ENCODE measurements around the gene SRPK2.
"Not testable (repeated sequence)": the region's sequence is repeated elsewhere in the genome, so short reads cannot be mapped to it uniquely, and the experiment has no call there.

The SRPK2 gene

DNA sequence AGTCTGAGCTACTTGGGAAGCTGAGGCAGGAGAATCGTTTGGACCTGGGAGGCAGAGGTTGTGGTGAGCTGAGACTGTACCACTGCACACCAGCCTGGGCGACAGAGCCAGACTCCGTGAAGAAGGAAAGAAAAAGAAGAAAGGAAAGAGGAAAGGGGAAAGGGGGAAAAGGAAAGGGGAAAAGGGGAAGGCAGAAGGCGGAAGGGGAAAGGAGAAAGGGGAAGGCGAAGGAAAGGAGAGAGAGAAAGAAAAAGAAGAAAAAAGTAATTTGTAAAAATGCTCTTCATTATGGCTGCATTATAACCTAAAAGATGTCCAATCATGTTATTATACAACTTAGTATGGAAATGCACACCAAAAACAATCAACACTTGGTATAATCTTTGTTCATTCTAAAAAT lies 110.2 kb downstream of the SRPK2 start:
- in situ Hi-C loops (cut with HindIII; ENCODE audit: low pct_unique_long_range_greater_than_20kb, low sequenced_read_pairs) = no loop called here
- no peak for TF ChIP-seq JUND (IDR thresholded peaks at IDR 0.05; ENCODE audit: low read depth)
- DNase-seq (ENCODE audit: low read depth in 1 of 2, low spot score in 1 of 2) = no peak

DNA sequence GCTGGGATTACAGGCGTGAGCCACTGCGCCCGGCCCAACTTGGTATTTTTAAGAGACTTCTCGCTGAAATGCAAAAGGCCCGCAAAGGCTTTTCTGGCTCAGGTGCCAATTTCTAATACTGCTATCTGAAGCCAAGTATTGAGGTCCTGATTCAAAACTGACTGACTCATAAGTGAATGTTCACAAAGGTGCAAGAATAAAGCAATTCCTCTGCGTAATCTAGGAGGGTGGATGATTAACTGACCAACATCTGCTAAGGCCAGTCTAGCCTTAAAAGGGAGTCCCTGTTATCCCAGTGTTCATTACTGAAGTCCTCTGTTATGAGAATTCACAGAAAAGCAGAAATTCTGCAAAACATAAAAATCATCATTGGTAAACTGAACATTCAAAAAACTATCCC lies 111.4 kb downstream of the SRPK2 start:
- TF ChIP-seq JUND (IDR thresholded peaks at IDR 0.05; ENCODE audit: low read depth) = no peak
- DNase-seq (ENCODE audit: low read depth in 1 of 2, low spot score in 1 of 2) = no peak
- in situ Hi-C loops (cut with HindIII; ENCODE audit: low pct_unique_long_range_greater_than_20kb, low sequenced_read_pairs) = no loop called here

DNA sequence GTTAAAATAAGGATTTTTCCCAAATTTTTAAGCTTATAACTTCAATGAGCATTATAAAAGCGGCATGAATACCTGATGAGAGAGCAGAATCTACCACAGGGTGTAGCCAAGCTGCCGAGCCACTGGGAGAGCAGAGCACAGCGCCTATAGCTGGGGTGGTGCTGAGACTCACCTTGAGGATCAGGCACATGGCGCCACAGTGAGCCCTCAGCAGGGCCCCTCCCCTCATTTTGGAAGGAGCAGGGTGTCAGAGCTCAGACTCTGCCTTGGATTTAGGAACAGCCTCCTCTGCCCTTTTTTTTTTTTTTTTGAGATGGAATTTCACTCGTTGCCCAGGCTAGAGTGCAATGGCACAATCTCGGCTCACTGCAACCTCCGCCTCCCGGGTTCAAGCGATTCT lies 118.6 kb downstream of the SRPK2 start:
- in situ Hi-C loops (cut with HindIII; ENCODE audit: low pct_unique_long_range_greater_than_20kb, low sequenced_read_pairs) = no loop called here
- no peak for TF ChIP-seq JUND (IDR thresholded peaks at IDR 0.05; ENCODE audit: low read depth)
- no peak for DNase-seq (ENCODE audit: low read depth in 1 of 2, low spot score in 1 of 2)

DNA sequence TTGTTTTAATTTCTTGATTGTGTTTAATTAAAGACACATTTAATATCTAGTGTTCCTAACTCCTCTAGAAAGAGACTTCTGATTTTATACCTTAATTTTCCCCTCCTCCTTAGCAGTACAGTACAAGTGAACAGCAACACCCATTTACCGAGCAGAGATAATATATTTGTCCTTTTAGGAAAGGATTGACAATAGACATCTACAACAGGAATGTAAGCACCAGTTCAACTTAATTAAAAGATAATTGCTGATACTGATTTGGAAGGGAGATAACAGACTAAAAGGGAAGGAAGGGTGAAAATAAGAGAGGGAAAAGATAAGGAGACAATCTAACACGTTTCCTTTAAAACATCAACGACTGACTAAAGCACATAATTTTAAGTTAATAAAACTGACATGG lies 119.3 kb downstream of the SRPK2 start:
- no peak for DNase-seq (ENCODE audit: low read depth in 1 of 2, low spot score in 1 of 2)
- TF ChIP-seq JUND (IDR thresholded peaks at IDR 0.05; ENCODE audit: low read depth) = no peak
- in situ Hi-C loops (cut with HindIII; ENCODE audit: low pct_unique_long_range_greater_than_20kb, low sequenced_read_pairs) = no loop called here

DNA sequence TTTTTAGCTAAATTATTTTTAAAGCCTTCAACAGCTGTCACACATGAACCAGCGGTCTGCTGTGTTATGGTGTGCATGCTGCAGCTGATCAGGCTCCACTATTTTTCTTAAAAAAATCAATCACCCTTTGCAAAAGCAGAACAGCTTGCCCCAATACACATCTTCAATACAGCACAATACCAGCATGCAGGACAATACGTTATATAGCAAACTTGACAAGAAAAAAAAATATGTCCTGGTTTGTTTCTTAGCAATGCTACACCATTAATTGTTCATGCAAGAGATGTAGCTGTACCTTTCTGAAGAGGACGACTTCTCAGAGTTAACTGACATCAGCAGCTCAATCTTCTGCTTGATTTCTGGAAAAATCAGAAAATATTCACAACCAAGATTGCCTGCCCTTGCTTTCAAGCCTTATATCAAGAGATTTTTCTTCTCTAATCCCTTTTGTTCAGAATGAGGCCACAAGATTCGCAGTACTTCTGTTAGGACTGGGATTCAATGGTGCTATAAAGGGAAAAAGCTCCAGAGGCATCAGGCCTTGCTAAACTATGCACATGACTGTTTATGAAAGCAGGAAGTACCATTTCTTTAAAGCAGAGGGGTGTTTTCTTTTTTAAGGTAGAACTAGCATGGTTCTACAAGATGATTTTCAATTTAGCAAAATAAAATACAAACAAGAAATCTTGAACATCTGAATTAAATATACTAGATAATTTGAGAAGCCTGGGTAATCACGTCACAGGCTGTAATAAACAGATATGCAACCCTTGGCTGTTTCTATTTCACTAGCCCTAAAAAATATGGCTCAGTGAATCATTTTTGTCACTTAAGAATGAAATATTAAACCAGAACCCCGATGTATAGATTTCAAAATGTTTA lies 120.0 kb downstream of the SRPK2 start:
- in situ Hi-C loops (cut with HindIII; ENCODE audit: low pct_unique_long_range_greater_than_20kb, low sequenced_read_pairs) = no loop called here
- 0 out of 2 replicates have a peak, but pooled peaks have one; percentile 24 for TF ChIP-seq JUND (IDR thresholded peaks at IDR 0.05; ENCODE audit: low read depth)
- DNase-seq (ENCODE audit: low read depth in 1 of 2, low spot score in 1 of 2) = peak; percentile 27 to 56

DNA sequence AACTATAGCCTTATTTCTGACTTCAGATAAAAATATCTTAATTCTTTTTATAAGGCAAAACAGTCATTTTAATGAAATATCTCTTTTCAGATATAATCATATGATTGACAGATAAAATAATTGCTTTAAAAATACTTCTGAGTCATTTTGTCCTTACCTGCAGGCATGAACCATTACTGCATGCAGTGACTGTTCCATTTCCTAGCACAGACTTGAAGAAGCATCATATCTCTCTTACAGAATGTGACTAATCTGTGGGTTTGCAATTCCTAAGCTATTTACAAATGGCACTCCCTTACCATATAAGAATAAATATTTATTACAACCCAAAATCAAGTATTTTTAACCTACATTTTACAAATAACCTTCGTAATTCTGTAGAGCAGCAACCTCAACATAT lies 120.7 kb downstream of the SRPK2 start:
- no peak for DNase-seq (ENCODE audit: low read depth in 1 of 2, low spot score in 1 of 2)
- in situ Hi-C loops (cut with HindIII; ENCODE audit: low pct_unique_long_range_greater_than_20kb, low sequenced_read_pairs) = no loop called here
- no peak for TF ChIP-seq JUND (IDR thresholded peaks at IDR 0.05; ENCODE audit: low read depth)

DNA sequence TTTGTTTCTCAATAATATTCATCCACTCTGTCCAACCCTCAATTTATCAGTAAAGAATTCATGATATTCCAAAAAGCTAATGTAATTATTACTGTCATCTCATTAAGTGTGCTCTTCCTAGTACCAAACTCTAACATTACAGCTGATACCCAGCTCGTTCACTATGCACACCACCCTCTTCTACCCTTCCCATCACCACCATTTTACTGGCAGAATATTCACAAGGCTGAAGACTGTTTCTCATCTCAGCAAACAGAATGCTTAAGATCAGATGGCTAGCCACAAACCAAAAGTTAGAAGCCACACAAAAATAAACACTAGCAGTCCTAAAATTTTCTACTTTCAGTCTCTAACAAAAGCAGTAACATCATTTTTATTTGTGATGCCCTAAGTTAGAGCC lies 121.5 kb downstream of the SRPK2 start:
- in situ Hi-C loops (cut with HindIII; ENCODE audit: low pct_unique_long_range_greater_than_20kb, low sequenced_read_pairs) = no loop called here
- no peak for TF ChIP-seq JUND (IDR thresholded peaks at IDR 0.05; ENCODE audit: low read depth)

DNA sequence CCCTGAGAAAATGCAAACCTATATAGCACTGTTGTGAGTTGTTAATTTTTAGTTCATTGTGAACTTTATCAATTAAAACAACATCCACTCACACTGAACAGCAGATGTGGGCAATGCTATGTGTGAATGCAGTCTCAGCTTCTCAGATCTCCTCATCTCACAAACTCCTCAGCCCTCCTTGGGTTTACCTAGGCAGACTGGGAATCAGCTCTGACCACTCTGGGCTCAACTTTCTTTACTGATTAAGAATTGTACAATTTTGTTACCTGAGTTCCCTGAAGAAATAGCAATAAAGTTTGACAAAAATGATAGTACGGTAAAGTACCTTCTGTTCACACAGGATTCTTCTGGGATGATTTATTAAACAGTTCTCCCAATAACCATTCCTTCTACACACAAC lies 124.0 kb downstream of the SRPK2 start:
- no peak for DNase-seq (ENCODE audit: low read depth in 1 of 2, low spot score in 1 of 2)
- in situ Hi-C loops (cut with HindIII; ENCODE audit: low pct_unique_long_range_greater_than_20kb, low sequenced_read_pairs) = no loop called here
- no peak for TF ChIP-seq JUND (IDR thresholded peaks at IDR 0.05; ENCODE audit: low read depth)

More for the DNA sequence above, 121.5 kb downstream of the SRPK2 start:
- no peak for DNase-seq (ENCODE audit: low read depth in 1 of 2, low spot score in 1 of 2)

DNA sequence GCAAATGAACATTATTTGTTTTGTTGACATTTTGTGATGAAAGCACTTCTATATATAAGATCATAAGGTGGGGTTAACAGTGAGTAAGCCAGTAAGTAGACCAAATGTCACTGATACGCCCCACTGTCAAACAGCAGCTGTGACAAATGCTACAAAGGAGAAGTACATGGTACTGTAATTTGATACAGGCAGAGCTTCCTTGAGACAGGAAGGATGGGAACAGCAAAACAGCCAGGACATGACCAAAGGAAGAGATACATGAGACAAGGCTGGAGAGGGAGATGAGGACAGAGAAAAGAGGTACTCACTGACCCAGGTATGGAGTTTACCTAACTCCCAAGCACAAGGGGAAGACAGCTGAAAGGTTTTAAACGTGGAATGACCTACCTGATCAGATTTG lies 127.0 kb downstream of the SRPK2 start:
- DNase-seq (ENCODE audit: low read depth in 1 of 2, low spot score in 1 of 2) = no peak
- no peak for TF ChIP-seq JUND (IDR thresholded peaks at IDR 0.05; ENCODE audit: low read depth)
- in situ Hi-C loops (cut with HindIII; ENCODE audit: low pct_unique_long_range_greater_than_20kb, low sequenced_read_pairs) = no loop called here

DNA sequence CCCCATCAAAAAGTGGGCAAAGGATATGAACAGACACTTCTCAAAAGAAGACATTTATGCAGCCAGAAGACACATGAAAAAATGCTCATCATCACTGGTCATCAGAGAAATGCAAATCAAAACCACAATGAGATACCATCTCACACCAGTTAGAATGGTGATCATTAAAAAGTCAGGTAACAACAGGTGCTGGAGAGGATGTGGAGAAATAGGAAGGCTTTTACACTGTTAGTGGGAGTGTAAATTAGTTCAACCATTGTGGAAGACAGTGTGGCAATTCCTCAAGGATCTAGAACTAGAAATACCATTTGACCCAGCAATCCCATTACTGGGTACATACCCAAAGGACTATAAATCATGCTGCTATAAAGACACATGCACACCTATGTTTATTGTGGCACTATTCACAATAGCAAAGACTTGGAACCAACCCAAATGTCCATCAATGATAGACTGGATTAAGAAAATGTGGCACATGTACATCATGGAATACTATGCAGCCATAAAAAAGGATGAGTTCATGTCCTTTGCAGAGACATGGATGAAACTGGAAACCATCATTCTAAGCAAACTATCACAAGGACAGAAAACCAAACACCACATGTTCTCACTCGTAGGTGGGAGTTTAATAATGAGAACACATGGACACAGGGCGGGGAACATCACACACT lies 128.4 kb downstream of the SRPK2 start:
- DNase-seq (ENCODE audit: low read depth in 1 of 2, low spot score in 1 of 2); in situ Hi-C loops (cut with HindIII; ENCODE audit: low pct_unique_long_range_greater_than_20kb, low sequenced_read_pairs): not testable (repeated sequence)

DNA sequence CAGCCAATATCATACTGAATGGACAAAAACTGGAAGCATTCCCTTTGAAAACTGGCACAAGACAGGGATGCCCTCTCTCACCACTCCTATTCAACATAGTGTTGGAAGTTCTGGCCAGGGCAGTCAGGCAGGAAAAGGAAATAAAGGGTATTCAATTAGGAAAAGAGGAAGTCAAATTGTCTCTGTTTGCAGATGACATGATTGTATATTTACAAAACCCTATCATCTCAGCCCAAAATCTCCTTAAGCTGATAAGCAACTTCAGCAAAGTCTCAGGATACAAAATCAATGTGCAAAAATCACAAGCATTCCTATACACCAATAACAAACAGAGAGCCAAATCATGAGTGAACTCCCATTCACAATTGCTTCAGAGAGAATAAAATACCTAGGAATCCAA lies 129.8 kb downstream of the SRPK2 start:
- DNase-seq (ENCODE audit: low read depth in 1 of 2, low spot score in 1 of 2); in situ Hi-C loops (cut with HindIII; ENCODE audit: low pct_unique_long_range_greater_than_20kb, low sequenced_read_pairs): not testable (repeated sequence)

DNA sequence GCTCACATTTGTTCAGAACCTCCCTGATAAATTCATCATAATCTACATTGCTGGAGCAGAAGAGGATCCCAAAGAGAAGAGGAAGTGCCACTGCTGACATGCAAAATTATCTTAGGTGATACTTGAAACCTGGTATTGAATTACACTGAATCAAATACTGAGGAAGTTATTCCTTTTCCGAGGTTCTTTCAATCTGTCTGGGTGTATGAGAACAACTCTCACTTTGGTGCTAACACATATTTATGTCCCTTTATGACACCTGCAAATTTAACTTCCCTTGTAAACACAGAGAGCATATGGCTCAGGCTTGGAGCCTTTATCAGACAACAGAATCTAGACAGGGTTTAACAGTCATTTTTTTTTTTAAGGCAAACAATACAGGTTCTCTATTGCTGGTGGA lies 131.4 kb downstream of the SRPK2 start:
- no peak for TF ChIP-seq JUND (IDR thresholded peaks at IDR 0.05; ENCODE audit: low read depth)
- in situ Hi-C loops (cut with HindIII; ENCODE audit: low pct_unique_long_range_greater_than_20kb, low sequenced_read_pairs) = no loop called here
- no peak for DNase-seq (ENCODE audit: low read depth in 1 of 2, low spot score in 1 of 2)

DNA sequence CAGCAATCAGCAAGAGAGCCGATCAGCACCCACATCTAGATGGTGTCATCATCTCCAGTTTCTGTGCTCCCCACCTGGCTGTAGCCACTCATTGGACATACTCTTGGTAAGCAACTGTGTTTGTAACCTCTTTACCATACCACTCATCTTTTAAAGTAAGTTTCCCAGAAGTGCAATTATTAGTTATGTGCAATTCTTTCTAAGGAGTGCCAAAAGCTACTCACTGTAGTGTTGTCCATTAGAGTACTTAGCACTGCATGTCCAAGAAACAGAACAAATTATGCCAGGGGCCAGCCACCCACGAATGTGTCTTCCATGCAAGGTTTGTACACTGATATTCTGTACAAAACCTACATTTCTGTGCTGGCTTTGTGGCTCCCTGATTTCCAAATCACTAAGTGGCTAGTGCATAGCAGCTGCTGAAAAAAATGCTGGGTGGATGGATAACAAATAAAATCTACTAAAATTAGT lies 131.9 kb downstream of the SRPK2 start:
- in situ Hi-C loops (cut with HindIII; ENCODE audit: low pct_unique_long_range_greater_than_20kb, low sequenced_read_pairs) = no loop called here
- TF ChIP-seq JUND (IDR thresholded peaks at IDR 0.05; ENCODE audit: low read depth) = no peak
- DNase-seq (ENCODE audit: low read depth in 1 of 2, low spot score in 1 of 2) = no peak
